Measurements from ENCODE around the gene ZNF76. TPM values are rescaled to one million over a fixed set of nuclear protein-coding genes. Genes with fewer than 3 reads are reported as not detected.

The ZNF76 gene
- total and polyA plus RNA-seq, 9 of the 15 experiments (the other 6 are each of a cell fraction or from before 2014, with no cell fraction given), result 1.2 to 17.8 (median 10.7) TPM

- TF ChIP-seq MYNN (IDR thresholded peaks at IDR 0.05), result peak; percentile 79; the same call in 1 of the 2 replicates
- TF ChIP-seq MYNN (CRISPR knock-in tag; IDR thresholded peaks at IDR 0.05), result no peak
- no peak for TF ChIP-seq GTF2F1 (IDR thresholded peaks at IDR 0.05; ENCODE audit: low read depth, low read length)
- TF ChIP-seq ZKSCAN8 (CRISPR knock-in tag; IDR thresholded peaks at IDR 0.05), result no peak
- TF ChIP-seq MCM5 (IDR thresholded peaks at IDR 0.05; ENCODE audit: low read depth), result no peak
- no peak for TF ChIP-seq ATF4 (CRISPR knock-in tag; IDR thresholded peaks at IDR 0.05)
- TF ChIP-seq ZBTB7A (IDR thresholded peaks at IDR 0.05; ENCODE audit: borderline replicate concordance, control insufficient read depth, low read depth, low read length), result peak; percentile 85
- TF ChIP-seq MYC (IDR thresholded peaks at IDR 0.05; ENCODE audit: low read depth, low read length), result peak; percentile 86
- TF ChIP-seq MYC (CRISPR knock-in tag; IDR thresholded peaks at IDR 0.05; ENCODE audit: borderline replicate concordance, low read depth), result no peak
- TF ChIP-seq BRCA1 (IDR thresholded peaks at IDR 0.05), result no peak
- 0 out of 2 replicates have a peak, but pooled peaks have one; percentile 12 for TF ChIP-seq BRCA1 (CRISPR knock-in tag; IDR thresholded peaks at IDR 0.05)
- no peak for TF ChIP-seq HES1 (IDR thresholded peaks at IDR 0.05; ENCODE audit: low read depth)
- peak; percentile 49; the same call in 1 of the 2 replicates for TF ChIP-seq ZBTB9 (CRISPR knock-in tag; IDR thresholded peaks at IDR 0.05)
- peak; percentile 66 for TF ChIP-seq SPI1 (IDR thresholded peaks at IDR 0.05; ENCODE audit: borderline replicate concordance, low read depth, low read length)
- TF ChIP-seq SIRT6 (IDR thresholded peaks at IDR 0.05; ENCODE audit: low read depth, low read length), result no peak
- TF ChIP-seq E2F6 (IDR thresholded peaks at IDR 0.05; ENCODE audit: borderline replicate concordance in 1 of 2, extremely low read depth in 1 of 2, insufficient read depth in 1 of 2, insufficient read length in 1 of 2, low read depth in 1 of 2, low read length in 1 of 2, poor library complexity in 1 of 2, severe bottlenecking in 1 of 2), result peak; percentile 85 to 94
- peak; percentile 51 for TF ChIP-seq E2F8 (IDR thresholded peaks at IDR 0.05; ENCODE audit: low read depth, partially characterized antibody)
- TF ChIP-seq MAX (CRISPR knock-in tag; IDR thresholded peaks at IDR 0.05), result peak; percentile 92
- no peak for TF ChIP-seq PCBP1 (IDR thresholded peaks at IDR 0.05; ENCODE audit: low read depth, low read length, poor library complexity, severe bottlenecking)
- TF ChIP-seq ESRRB (CRISPR knock-in tag; IDR thresholded peaks at IDR 0.05; ENCODE audit: borderline replicate concordance), result no peak
These were observed 38.3 kb downstream of the ZNF76 start, which contains the start of gene DEF6 (continued) for GRCh38 chr6:35297601-35298481.

Data from K562 (cell line).